HG03457 (cell line): Measurements from ENCODE around the gene SH3TC1.

ENCODE experiments used
- ATAC-seq: cut with Tn5 transposase; IDR thresholded peaks from one replicate; pipeline ENCODE4 v1.9.1; 2021; ENCODE audit warnings: moderate number of reproducible peaks; ENCODE audit not compliant: unreplicated experiment

Gene SH3TC1

DNA sequence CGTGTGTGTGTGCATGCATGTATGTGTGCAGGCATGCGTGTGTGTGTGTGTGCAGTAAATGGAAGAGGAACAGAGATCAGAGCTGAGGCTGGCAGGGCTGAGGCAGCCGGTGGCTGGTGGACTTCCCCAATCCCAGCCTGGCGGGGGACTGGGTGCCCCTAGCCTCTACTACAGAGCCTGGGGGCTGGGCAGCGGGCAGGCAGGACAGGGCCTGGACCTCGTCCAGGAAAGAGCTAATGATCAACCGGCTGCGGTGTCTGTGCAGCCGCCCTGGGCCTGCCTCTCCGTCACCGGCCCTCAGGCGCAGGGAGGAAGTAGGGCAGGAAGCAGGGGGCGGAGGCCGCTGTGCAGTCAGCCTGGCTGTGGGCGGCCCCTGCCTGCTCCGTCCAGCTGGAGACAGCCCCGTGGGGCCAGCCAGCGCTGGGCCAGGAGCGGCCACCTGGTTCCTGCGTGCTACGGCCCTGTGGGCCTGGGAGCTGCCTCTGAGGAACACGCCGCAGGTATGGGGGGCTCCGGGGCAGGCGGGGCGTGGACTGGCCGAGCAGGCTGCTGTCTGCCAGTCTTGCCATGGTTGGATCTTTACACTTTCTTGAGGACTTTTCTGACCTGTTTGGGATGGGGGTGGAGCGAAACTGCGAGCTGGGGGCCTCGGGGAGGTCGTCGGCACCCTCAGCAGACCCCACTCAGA is at the start of gene SH3TC1:
TSS of gene SH3TC1 (plus strand) at position 385 of the 688 bp plus-strand sequence. CDS start 5,905 bp downstream, outside the sequence.
- peak; percentile 81 for ATAC-seq

DNA sequence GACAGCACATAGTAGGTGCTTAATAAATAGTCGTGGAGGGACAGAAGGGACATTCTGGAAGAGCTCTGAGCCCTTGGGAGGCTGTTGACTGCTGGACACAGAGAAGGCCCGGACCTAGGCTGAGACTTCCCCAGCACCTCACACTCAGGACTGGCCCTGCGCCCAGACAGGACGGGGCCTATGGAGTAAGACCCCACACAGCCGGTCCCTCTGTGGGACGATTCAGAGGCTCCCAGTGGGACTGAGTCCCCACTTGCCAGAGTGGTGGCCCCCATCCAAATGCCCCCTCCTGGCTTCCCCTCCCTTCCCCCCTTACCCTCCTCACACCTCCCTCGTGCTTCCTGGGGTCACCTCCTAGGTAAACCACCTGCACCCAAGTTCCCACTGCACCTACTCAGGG is 49.4 kb upstream of the SH3TC1 start:
- ATAC-seq, result no peak

DNA sequence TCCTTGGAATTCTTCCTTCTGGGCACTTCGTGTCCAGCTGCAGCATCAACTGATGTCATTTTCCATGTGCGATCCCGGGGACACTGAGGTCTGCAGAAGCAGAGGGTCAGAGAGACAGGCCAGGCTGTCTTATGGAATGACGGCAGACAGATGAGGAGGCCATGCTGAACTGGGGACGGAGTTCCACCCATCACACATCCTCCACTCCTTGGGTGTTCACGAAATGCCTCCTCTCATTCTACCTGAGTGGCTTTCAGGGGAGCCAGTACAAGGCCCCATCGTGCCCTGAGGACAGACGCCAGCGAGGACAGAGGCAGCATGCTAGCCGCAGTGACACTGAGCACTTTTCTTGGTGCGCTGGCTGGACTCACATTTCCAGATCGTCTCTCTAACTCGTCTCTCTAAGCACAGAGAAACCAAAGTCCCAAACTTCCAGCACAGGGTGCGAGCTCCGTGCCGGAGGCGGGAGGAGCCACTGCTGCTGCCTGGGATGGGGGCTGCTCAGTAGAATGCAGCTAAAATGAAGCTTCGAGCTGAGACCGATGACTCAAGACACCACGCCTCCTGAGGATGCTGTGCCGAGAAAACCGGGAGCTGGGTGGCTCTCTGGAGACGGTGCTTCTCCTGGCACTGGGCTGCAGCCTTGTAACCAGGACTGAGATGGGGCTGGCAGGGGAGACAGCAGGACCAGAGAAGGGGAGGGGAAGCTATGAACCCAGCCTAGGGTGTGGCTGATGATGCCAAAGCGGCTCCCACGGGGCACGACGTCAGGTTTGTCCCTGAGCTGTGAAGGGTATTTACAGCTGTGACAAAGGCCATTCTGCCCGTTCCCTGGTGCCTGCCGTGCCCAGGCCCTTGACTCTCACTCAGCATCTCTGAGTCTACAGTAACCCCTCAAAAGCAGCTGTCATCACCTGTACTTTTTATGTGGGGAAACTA is 48.7 kb upstream of the SH3TC1 start:
- ATAC-seq, result no peak

DNA sequence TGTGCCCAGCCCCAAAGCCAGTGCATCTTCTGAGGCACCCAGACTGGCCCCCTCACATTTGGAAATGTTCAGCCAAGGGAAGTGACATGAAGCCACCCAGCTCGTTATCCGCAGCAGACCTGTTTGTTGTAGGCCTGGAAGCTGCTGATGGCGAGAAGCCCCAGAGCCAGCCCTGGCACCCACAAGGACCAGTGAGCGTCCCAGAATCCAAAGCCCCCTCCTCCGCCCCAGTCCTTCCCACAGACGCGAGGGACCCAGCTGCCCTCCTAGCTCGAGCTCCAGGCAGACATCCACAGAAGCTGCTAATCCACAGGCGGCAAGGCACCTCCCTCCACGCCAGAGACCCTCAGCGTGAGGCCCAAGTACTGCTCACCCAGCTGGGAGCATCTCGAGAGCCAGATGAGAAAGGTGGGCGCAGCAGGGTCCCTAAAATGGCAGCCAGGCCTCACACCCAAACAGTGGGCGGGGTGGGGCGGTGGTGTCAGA is 47.9 kb upstream of the SH3TC1 start:
- ATAC-seq, result no peak

GRCh38 chr4:8152090-8152864 is 46.8 kb upstream of the SH3TC1 start:
- ATAC-seq, result no peak

GRCh38 chr4:8152865-8153257 is 46.2 kb upstream of the SH3TC1 start:
- ATAC-seq, result no peak

- no peak for ATAC-seq
Measured at GRCh38 chr4:8153441-8153840, 45.6 kb upstream of the SH3TC1 start.

DNA sequence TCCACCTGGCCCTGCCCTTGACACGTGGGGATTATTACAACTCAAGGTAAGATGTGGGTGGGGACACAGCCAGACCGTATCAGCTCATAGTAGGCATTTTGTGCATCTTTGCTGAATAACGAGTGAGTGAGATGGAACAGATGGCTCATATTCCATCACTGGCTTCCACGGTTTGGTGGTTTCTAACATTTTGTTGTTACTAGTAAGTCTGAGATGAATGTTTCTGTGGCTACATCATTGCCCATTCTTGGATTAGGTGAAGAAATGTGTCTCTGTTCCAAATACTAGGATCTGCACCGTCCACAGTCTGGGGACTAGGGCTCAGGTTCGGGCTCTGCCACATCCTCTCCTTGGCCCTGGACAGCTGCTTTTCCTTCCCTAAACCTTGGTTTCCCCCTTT is 44.0 kb upstream of the SH3TC1 start:
- ATAC-seq, result no peak

DNA sequence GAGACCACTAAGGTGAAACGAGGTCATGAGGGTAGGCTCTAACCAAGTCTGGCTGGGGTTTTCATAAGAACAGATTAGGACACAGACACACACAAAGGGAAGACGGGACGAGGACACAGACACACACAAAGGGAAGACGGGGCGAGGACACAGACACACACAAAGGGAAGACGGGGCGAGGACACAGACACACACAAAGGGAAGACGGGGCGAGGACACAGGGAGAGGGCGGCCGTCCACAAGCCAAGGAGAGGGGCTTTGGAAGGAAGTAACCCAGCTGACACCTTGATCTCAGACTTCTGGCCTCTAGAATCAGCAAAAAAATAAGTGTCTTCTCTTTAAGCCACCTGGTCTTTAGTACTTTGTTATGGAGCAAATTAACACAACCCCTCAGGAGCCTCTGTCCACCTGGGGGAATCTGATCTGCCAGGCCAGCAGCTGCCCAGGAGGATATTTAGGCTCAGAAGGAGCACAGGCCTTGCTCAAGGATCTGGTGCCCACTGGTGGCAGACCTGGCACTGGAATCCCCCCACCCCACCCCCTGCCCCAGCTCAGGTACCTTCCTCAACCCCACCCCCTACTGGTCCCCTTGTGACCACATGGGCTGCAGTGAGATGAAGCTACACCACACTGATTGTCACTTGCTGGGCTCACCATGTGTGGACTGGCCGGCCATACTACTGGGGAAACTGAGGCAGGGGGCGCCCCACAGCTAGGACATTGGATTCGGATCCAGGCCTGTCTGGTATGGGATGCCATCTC is 43.2 kb upstream of the SH3TC1 start:
- ATAC-seq, result no peak

GRCh38 chr4:8156617-8157016 is 42.5 kb upstream of the SH3TC1 start:
- no peak for ATAC-seq

GRCh38 chr4:8157496-8157895 is 41.6 kb upstream of the SH3TC1 start:
- ATAC-seq, result no peak

GRCh38 chr4:8157944-8158709 is 41.0 kb upstream of the SH3TC1 start:
- no peak for ATAC-seq

- peak; percentile 97 for ATAC-seq
Measured at GRCh38 chr4:8158710-8159536, 40.2 kb upstream of the SH3TC1 start, which contains the start of gene ABLIM2. Gene ABLIM2 (minus strand): TSS chr4:8158813. CDS start chr4:8158689, 124 bp downstream.

DNA sequence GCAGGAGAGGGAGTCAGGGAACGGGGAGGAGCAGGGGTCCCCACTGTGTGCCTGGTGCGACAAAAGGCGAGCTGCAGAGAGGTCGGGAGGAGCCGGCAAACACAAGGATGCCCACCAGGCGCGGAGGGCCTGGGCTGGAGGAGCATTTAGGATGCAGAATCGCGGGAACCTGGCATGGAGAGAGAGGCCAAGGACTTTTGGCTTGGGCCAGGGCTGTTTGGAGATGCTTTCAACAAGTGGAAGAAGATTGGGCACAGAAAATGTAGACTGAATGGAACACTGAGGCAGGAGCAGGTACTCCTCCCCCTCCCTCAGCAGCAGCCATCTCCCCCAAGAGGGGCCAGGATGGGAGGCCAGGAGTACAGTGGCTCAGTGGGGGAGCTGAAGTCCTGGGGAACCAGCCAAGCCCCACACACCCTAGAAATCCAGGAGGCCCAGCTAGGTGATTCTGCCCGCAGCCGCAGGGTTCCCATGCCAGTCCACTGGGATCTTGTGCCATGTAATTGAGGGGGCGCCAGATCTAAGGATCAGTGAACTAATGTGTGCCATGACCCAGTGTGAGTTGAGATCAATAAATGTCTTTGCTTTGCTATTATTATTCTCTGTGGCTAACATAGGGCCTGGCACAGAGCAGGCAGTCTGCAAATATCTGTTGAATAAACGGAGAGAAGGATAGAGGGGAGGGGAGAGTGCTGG is 39.4 kb upstream of the SH3TC1 start:
- no peak for ATAC-seq

DNA sequence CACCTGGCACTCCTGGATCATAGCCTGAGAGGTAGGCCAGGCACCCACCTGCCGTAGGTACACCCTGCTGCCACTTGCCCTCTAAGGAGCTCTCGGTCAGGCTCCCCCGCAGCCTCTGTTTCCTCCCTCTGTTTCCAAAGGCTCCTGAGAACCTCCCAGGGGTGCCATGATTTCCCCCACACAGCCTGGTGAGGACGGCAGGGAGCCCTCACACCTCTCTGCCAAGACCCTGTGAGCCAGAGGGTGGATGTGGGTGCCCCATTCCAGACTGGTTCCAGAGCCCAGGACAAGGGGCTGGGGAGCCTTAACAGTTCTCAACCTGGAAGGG is 38.9 kb upstream of the SH3TC1 start:
- ATAC-seq, result no peak

DNA sequence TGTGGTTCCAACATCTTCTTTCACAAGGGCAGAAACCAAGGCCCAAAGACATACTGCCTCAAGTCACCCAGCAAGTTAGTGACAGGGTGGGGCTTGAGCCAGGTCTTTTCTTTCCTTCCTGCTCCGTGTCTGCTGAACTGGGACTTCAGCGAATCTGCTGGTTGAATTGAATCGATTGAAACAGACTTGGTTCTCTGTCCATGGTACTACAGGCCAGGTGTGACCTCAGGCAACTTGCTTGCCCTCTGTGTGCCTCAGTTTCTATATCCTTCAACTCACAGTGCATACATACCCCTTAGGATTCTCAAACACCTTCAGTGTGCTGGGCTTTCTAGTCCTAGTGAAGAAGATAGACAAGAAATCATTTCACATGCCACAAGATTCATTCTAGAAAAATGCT is 38.5 kb upstream of the SH3TC1 start:
- ATAC-seq, result no peak

GRCh38 chr4:8162625-8163024 is 36.5 kb upstream of the SH3TC1 start:
- no peak for ATAC-seq

DNA sequence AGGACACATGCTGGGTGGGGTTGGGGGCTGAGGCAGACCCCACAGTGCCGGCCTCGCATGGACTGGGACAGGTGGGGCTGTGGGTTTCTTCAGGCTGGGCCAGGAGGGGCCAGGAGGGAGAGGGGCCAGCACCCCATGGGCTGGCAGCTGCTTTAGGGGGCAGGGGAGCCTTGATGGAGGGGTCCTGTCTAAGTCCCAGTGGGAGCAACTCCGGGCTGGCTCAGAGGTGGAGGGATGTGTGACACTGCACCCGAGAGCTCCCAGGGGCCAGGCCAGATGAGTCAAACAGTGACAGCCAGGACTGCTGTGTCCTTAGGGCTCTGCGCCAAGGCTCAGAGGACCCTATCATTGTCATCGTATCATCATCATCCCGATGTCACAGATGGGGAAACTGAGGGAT is 36.1 kb upstream of the SH3TC1 start:
- ATAC-seq, result no peak
